ENCODE data around the gene LYL1.

LYL1 gene

GRCh38 chr19:13116282-13117175 lies 13.9 kb upstream of the LYL1 start, which contains the start of gene TRMT1:
TSS of gene TRMT1 (minus strand) at chr19:13116740. CDS start at chr19:13116399, 341 bp downstream.
- Histone ChIP-seq H3K9ac (ENCODE audit: low read length) (peak within 1 kb of the TSS; percentile 96), H3K36me3 (ENCODE audit: control insufficient read depth, low read depth, low read length) (peaks cover 24% of the 10 kb centered on the region), H3K4me1 (ENCODE audit: control insufficient read depth, low read depth, low read length) (peaks cover 27% of the 10 kb centered on the region), H3K9me3 (ENCODE audit: control insufficient read depth, low read depth, low read length) (no peaks in the 10 kb centered on the region), H3K4me3 (ENCODE audit: low read length) (peak within 1 kb of the TSS; percentile 94), H3K27me3 (ENCODE audit: control insufficient read depth, insufficient read depth, low read length) (no peaks in the 10 kb centered on the region), H3K27ac (ENCODE audit: low read length) (peak within 1 kb of the TSS; percentile 81)

GRCh38 chr19:13115936-13116281 lies 13.3 kb upstream of the LYL1 start:
- Histone ChIP-seq H3K27ac (ENCODE audit: low read length) (peak overlapping the region; percentile 81), H3K4me1 (ENCODE audit: control insufficient read depth, low read depth, low read length) (peaks cover 26% of the 10 kb centered on the region), H3K4me3 (ENCODE audit: low read length) (peak overlapping the region; percentile 94), H3K27me3 (ENCODE audit: control insufficient read depth, insufficient read depth, low read length) (no peaks in the 10 kb centered on the region), H3K9me3 (ENCODE audit: control insufficient read depth, low read depth, low read length) (no peaks in the 10 kb centered on the region), H3K36me3 (ENCODE audit: control insufficient read depth, low read depth, low read length) (peaks cover 24% of the 10 kb centered on the region), H3K9ac (ENCODE audit: low read length) (peak overlapping the region; percentile 96)

GRCh38 chr19:13112555-13112954 lies 9.9 kb upstream of the LYL1 start:
- Histone ChIP-seq H3K27ac (ENCODE audit: low read length) (no peak overlapping the region), H3K27me3 (ENCODE audit: control insufficient read depth, insufficient read depth, low read length) (no peaks in the 10 kb centered on the region), H3K4me3 (ENCODE audit: low read length) (no peak overlapping the region), H3K36me3 (ENCODE audit: control insufficient read depth, low read depth, low read length) (peaks cover 41% of the 10 kb centered on the region), H3K9ac (ENCODE audit: low read length) (no peak overlapping the region), H3K4me1 (ENCODE audit: control insufficient read depth, low read depth, low read length) (peaks cover 7% of the 10 kb centered on the region), H3K9me3 (ENCODE audit: control insufficient read depth, low read depth, low read length) (no peaks in the 10 kb centered on the region)

GRCh38 chr19:13110099-13110610 lies 7.5 kb upstream of the LYL1 start:
- Histone ChIP-seq H3K9me3 (ENCODE audit: control insufficient read depth, low read depth, low read length) (no peaks in the 10 kb centered on the region), H3K27me3 (ENCODE audit: control insufficient read depth, insufficient read depth, low read length) (no peaks in the 10 kb centered on the region), H3K4me1 (ENCODE audit: control insufficient read depth, low read depth, low read length) (no peaks in the 10 kb centered on the region), H3K36me3 (ENCODE audit: control insufficient read depth, low read depth, low read length) (peaks cover 44% of the 10 kb centered on the region), H3K4me3 (ENCODE audit: low read length) (no peak overlapping the region), H3K27ac (ENCODE audit: low read length) (no peak overlapping the region), H3K9ac (ENCODE audit: low read length) (no peak overlapping the region)

DNA sequence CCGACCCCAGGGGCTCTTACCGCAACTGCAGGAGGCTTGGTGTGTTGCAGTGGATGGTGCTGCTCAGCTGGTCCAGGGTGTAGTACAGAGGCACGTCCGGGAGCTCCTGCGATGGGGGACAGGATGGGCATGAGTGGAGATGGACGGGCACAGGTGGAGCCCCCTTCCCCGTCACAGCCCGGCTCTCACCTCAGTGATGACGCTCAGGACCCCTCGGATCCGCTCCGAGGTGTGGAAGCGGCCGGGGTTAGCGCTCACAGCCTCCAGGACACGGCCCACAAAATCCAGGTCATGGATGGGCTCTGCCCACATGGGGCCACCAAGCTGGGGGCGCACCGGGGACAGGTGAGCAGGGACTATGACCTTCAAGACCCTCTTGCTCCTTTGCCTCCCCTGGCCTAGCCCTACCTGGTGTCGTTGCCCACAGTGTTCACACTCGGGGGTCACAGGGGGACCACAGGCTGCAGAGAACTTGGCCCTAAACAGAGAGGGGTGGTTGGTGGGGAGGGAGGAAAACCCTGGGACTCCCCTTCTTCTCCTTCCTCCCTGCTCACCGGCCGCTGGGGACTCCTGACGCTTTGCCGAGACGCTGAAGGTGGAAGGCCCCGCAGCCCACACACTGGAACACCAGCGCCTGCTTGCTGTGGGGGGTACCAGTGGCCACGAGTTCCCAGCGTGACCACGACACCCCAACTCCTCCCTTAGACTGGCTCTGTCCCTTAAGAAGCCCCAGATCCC lies 6.9 kb upstream of the LYL1 start:
- H3K36me3 ChIP-seq (ENCODE audit: control insufficient read depth, low read depth, low read length), result peaks cover 39% of the 10 kb centered on the region

GRCh38 chr19:13104848-13105711 lies 2.4 kb upstream of the LYL1 start:
- H3K4me1 ChIP-seq (ENCODE audit: control insufficient read depth, low read depth, low read length), result peaks cover 4% of the 10 kb centered on the region
- peaks cover 32% of the 10 kb centered on the region for H3K27me3 ChIP-seq (ENCODE audit: control insufficient read depth, insufficient read depth, low read length)
- H3K4me3 ChIP-seq (ENCODE audit: low read length), result no peak overlapping the region
- no peak overlapping the region for H3K27ac ChIP-seq (ENCODE audit: low read length)
- H3K36me3 ChIP-seq (ENCODE audit: control insufficient read depth, low read depth, low read length), result peaks cover 18% of the 10 kb centered on the region
- no peak overlapping the region for H3K9ac ChIP-seq (ENCODE audit: low read length)
- no peaks in the 10 kb centered on the region for H3K9me3 ChIP-seq (ENCODE audit: control insufficient read depth, low read depth, low read length)

More for the DNA sequence above, 6.9 kb upstream of the LYL1 start:
- H3K4me3 ChIP-seq (ENCODE audit: low read length), result no peak overlapping the region
- H3K4me1 ChIP-seq (ENCODE audit: control insufficient read depth, low read depth, low read length), result no peaks in the 10 kb centered on the region
- H3K27me3 ChIP-seq (ENCODE audit: control insufficient read depth, insufficient read depth, low read length), result no peaks in the 10 kb centered on the region
- no peaks in the 10 kb centered on the region for H3K9me3 ChIP-seq (ENCODE audit: control insufficient read depth, low read depth, low read length)
- no peak overlapping the region for H3K9ac ChIP-seq (ENCODE audit: low read length)
- no peak overlapping the region for H3K27ac ChIP-seq (ENCODE audit: low read length)

GRCh38 chr19:13104360-13104847 lies 1.7 kb upstream of the LYL1 start:
- H3K27me3 ChIP-seq (ENCODE audit: control insufficient read depth, insufficient read depth, low read length), result peaks cover 39% of the 10 kb centered on the region
- H3K9me3 ChIP-seq (ENCODE audit: control insufficient read depth, low read depth, low read length), result no peaks in the 10 kb centered on the region
- no peak overlapping the region for H3K4me3 ChIP-seq (ENCODE audit: low read length)
- H3K9ac ChIP-seq (ENCODE audit: low read length), result no peak overlapping the region
- peaks cover 4% of the 10 kb centered on the region for H3K4me1 ChIP-seq (ENCODE audit: control insufficient read depth, low read depth, low read length)
- H3K36me3 ChIP-seq (ENCODE audit: control insufficient read depth, low read depth, low read length), result peaks cover 11% of the 10 kb centered on the region
- no peak overlapping the region for H3K27ac ChIP-seq (ENCODE audit: low read length)

DNA sequence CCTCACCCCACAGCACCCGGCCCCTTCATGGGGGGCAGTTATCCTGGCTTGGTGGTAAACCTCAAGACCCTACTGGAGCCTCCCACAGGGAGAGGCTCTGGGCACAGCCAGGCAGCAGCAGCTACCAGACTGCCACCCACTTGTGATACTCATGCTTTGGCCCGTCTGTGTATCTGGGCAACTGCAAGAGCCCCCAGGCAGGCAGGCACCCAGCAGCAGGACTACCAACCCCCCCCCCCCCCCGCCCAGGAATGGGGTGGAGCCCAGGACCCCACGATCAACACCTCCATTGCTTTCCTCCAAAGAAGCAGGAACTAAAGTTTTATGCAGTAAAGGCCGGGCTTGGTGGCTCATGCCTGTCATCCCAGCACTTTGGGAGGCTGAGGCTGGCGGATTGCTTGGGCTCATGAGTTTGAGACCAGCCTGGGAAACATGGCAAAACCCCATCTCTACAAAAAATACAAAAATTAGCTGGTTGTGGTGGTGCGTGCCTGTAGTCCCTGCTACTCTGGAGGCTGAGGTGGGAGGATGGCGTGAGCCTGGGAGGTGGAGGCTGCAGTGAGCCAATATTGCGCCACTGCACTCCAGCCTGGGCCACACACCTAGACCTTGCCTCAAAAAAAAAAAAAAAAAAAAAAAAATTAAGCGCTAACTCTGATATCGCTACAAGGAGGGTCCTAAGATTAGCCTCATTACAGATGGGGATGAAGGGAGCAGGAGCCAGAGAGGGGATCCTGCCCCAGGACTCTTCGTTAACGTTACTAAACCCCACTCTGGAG lies 1.1 kb upstream of the LYL1 start:
- Histone ChIP-seq H3K9me3 (ENCODE audit: control insufficient read depth, low read depth, low read length) (no peaks in the 10 kb centered on the region), H3K27ac (ENCODE audit: low read length) (no peak overlapping the region), H3K9ac (ENCODE audit: low read length) (no peak overlapping the region), H3K4me3 (ENCODE audit: low read length) (no peak overlapping the region), H3K27me3 (ENCODE audit: control insufficient read depth, insufficient read depth, low read length) (peaks cover 46% of the 10 kb centered on the region), H3K4me1 (ENCODE audit: control insufficient read depth, low read depth, low read length) (peaks cover 4% of the 10 kb centered on the region), H3K36me3 (ENCODE audit: control insufficient read depth, low read depth, low read length) (peaks cover 5% of the 10 kb centered on the region)

DNA sequence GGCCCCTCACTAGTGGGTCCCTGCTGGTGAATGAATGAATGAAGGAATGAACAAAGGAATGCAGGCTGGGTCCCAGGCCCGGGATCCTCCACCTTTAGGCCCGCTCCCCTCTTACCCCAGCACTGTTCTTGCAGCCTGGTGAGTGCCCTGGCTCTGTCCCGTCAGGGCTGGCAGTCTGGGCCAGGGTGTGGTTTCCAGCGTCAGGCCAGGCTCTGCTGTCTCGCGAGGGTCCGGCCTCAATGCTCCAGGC lies 317 bp downstream of the LYL1 start:
- Histone ChIP-seq H3K36me3 (ENCODE audit: control insufficient read depth, low read depth, low read length) (peaks cover 1% of the 10 kb centered on the region), H3K27ac (ENCODE audit: low read length) (no peak overlapping the region), H3K4me3 (ENCODE audit: low read length) (peak overlapping the region; percentile 33), H3K27me3 (ENCODE audit: control insufficient read depth, insufficient read depth, low read length) (peaks cover 60% of the 10 kb centered on the region), H3K4me1 (ENCODE audit: control insufficient read depth, low read depth, low read length) (peaks cover 4% of the 10 kb centered on the region), H3K9me3 (ENCODE audit: control insufficient read depth, low read depth, low read length) (no peaks in the 10 kb centered on the region), H3K9ac (ENCODE audit: low read length) (no peak overlapping the region)

DNA sequence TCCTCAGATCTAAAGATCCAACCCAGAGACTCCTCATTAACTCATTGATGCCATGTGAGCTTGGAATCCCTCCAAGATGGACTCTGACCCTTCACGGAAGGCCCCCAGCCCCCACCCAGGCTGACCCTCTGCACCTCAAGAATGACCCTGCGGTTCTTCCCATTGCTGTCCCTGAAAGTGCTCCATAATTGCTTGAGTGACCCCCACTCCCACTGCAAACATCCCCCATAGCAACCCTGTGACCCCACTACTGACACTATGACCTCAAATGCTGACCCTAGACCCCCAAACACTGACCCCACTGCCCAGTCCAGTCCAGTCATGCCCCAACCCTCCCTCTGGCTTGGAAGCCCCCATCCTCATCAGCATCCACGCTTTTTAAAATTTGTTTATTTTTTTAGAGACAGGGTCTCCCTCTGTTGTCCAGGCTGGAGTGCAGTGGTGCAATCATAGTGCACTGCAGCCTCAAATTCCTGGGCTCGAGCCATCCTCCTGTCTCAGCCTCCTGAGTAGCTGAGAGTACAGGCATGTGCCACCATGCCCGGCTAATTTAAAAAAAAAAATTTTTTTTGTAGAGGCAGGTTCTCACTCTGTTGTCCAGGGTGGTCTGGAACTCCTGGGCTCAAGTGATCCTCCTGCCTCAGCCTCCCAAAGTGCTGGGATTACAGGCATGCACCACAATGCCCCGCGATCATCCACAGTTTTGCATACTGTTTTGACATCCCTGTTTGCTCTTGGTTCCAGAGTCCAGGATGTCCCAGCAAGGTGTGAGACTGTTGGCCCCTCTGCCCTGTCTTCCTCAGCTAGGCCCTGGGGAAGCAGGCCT lies 855 bp downstream of the LYL1 start:
- H3K27me3 ChIP-seq (ENCODE audit: control insufficient read depth, insufficient read depth, low read length), result peaks cover 65% of the 10 kb centered on the region
- no peak overlapping the region for H3K27ac ChIP-seq (ENCODE audit: low read length)
- no peak overlapping the region for H3K9ac ChIP-seq (ENCODE audit: low read length)
- H3K36me3 ChIP-seq (ENCODE audit: control insufficient read depth, low read depth, low read length), result no peaks in the 10 kb centered on the region
- peaks cover 4% of the 10 kb centered on the region for H3K4me1 ChIP-seq (ENCODE audit: control insufficient read depth, low read depth, low read length)
- H3K4me3 ChIP-seq (ENCODE audit: low read length), result peak overlapping the region; percentile 33
- H3K9me3 ChIP-seq (ENCODE audit: control insufficient read depth, low read depth, low read length), result no peaks in the 10 kb centered on the region

All from iPS-18a (cell line).